HL-60 (cell line): ENCODE measurements around the gene KPNA5.

Source experiments
- CTCF ChIP-seq: IDR thresholded peaks from one replicate; pipeline ENCODE4 v1.5.1; 2011; ENCODE audit warnings: low read length, control low read depth, inconsistent platforms; ENCODE audit not compliant: insufficient read depth
- POLR2AphosphoS5 ChIP-seq: IDR thresholded peaks from 2 replicates; pipeline ENCODE4 v1.6.1; 2012; ENCODE audit warnings: low read depth
- REST ChIP-seq: IDR thresholded peaks from 2 replicates; pipeline ENCODE4 v1.6.1; 2012; ENCODE audit warnings: low read depth; ENCODE audit not compliant: insufficient replicate concordance
- SPI1 ChIP-seq: IDR thresholded peaks from 2 replicates; pipeline ENCODE4 v1.6.1; 2012; ENCODE audit warnings: low read depth, mild to moderate bottlenecking, borderline replicate concordance

GRCh38 chr6:116726947-116727346, 45.9 kb downstream of the KPNA5 start:
- TF ChIP-seq CTCF (no peak), REST (no peak), SPI1 (no peak), POLR2AphosphoS5 (no peak)
